GM21786 (cell line): Measurements from ENCODE around the gene CENPP.
"Not testable (repeated sequence)": the region's sequence is repeated elsewhere in the genome, so short reads cannot be mapped to it uniquely, and the experiment has no call there.

Source experiments
- ATAC-seq: cut with Tn5 transposase; IDR thresholded peaks from one replicate; pipeline ENCODE4 v1.9.1; 2021; ENCODE audit not compliant: unreplicated experiment

Gene CENPP

GRCh38 chr9:92611621-92612285 lies 286.0 kb downstream of the CENPP start:
- no peak for ATAC-seq

DNA sequence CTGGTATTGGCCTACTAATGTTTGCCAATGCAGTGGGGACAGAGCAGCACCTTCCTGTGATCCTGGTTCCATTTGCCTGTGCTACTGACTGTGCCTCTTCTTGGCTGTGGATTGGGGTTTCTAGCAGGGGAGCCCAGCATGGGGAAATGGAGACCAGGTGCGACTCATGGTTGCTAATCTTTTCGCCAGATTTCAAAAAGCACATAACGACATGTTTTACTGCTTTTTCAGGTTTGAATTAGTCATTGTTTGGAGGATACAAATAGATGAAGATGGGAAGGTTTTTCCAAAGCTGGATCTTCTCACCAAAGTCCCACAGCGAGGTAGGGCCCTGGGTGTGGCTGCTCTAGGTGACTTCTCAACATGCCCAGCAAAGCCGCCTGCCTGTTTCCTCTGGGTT lies 286.5 kb downstream of the CENPP start:
- ATAC-seq, result no peak

- no peak for ATAC-seq
These were observed 287.1 kb downstream of the CENPP start for GRCh38 chr9:92612816-92613215.

DNA sequence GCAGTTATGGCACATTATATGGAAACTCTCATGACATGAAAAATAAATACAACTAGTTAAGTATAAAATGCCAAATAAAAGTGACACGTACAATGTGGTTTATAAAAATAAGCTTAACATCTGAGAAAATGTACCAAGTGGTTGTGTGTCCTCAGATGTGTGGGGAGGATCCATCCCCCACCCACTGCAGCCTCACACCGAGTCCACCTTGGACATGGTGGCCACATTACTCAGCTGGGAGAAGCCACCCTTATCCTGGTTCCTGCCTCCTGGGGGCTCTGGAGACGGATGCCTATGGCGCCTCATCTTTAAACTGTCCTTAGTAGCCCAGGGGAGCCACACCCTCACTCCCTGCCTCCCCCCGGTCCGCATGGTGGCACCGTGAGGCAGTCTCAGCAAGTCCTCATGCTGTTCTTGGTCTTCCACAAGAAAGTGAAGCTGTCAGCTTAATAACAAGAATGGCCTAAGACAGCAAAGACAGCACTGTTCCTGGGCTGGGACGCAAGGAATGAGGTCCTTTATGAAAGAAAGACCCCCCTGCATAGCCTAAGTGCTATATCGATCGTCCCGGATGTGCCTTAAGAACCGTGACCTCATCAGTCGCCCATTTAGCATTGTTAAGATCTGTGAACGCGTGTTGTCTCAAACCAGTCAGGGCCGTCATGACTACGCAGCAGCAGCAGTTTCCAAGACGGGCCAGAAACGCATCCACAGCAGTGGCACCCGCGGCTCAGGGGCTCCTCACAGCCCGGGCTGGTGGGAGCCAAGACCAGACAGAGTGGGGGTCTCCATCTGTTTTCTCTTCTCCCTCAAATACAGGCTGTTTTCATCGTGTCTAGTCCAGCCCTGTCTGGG lies 287.7 kb downstream of the CENPP start:
- no peak for ATAC-seq

GRCh38 chr9:92614123-92614510 lies 288.4 kb downstream of the CENPP start:
- no peak for ATAC-seq

DNA sequence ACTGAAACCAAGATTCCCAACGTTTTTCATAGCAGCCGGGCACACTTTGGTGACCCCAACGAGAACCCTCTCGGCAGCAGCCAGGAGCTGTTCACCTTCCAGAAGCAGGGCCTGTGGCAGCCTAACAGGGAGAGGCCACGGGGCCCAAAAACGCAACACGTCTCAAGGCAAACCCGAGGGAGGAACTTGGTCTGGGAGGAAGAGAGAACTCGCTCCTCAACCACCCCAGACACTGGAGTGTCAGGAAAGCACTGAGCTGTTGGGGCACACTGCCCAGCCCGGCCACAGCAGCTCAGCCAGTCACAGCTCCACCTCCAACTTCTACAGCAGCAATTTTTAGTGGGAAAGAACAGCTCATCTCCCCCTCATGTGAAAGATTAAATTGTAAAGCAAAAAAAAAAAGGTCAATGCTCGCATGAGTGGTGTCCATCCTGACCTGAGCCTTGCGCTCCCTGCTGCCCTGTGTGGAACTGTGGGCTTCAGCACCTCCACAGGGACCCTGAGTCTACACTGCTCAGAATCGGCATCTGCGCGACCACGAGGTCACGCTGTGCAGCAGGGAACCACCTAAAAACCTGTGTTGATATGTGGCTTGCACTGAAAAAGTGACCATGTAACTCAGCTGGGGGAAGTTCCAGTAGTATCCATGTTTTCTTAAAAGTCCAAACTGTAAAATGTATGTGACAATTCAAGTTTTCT lies 289.2 kb downstream of the CENPP start:
- ATAC-seq, result no peak

DNA sequence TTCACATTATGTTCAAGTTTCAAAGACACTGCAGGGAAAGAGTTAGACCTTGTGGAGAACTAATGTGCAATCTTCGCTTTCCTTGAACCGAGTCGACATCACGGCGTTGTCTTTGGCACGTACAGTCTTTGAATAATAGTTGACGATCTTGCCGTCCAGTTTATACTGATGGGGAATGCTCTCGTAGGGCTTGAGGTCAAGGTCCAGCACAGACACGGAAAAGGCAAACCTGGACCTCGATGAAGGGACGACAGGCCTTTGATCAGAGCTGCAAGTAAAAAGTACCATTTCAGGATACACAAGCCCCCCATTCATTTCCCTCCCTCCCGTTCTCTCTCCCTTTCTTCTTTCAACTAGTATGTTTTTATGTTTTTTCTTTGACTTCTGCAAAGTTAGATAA lies 290.0 kb downstream of the CENPP start:
- no peak for ATAC-seq

- no peak for ATAC-seq
These were observed 290.5 kb downstream of the CENPP start for GRCh38 chr9:92616199-92616641.

DNA sequence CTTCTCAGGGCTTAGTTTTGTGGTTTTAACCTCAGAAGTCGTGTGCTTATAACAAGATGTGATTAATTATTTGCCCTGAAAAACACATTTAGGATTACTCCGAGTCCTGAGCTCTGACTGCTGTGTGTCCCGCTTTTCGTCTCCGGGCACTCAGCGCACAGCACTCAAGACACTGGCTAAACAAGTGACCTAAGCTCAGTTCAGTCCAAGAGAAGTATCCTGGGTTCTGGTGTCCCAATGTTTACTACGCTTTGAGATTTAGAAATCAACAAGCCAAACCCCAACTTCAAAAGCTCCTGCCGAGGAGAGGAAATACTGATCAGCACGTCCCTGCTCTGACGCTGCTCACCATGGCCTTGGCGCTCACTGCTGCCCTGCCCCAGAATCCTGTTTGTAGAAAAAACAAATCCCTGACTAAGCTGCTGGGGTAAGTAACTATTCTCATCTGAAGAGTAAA lies 290.9 kb downstream of the CENPP start:
- ATAC-seq, result no peak

DNA sequence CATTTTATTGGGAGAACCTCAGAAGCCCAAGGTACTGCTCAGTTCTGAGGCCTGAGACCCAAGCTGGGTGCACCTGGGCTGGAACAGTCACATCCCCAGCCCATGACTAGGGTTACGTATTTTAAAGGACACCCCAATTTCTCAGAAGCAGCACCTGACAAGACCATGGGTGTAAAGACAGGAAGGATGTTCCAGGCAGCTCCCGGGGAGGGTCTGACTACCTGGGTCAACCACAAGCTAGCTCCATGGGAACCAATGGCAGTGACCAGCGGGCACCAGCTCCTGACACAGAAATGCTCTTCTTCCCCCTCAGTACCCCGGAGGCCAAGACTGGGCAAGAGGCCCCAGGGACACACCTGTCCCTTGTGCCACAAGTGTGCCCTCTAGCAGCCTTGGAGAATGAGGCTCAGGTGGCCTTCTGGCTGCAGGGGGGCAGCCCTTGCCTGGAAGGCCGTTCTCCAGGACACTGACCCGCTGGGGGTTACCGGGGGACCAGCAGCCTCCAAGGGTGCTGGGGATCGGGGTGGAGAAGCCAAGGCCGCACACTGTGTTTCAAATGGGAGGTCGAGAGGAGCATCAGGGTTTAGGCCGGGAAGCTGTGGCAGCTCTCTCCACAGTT lies 291.6 kb downstream of the CENPP start:
- ATAC-seq, result no peak

- no peak for ATAC-seq
These were observed 292.3 kb downstream of the CENPP start for GRCh38 chr9:92617951-92618510.

DNA sequence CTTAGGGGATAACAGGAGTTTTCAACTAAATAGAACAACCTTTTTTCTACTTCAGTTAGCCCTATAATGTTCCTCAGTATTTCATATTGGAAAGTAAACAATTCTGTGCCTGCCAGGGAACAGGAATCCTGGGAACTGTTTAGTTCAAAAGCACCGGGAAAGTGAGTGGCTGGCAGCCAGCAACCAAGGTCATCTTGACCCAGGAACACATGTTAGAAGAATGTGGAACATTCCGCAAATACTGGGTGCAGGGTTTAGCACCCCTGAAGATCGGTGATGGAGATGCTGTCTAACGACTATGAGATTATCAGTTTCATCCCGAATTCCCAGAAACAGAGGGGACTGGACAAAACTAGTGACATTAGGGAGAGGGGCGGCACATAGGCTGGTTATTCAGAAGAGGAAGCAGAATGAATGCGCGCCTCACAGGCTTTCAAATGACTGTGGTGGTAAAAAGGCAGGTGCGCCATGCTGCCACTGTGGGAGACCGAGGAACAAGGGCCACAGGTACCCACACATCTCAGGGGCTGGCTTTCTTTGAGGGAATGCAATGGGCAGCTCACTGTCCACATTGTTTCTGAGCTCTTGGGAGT lies 293.0 kb downstream of the CENPP start:
- ATAC-seq, result no peak

DNA sequence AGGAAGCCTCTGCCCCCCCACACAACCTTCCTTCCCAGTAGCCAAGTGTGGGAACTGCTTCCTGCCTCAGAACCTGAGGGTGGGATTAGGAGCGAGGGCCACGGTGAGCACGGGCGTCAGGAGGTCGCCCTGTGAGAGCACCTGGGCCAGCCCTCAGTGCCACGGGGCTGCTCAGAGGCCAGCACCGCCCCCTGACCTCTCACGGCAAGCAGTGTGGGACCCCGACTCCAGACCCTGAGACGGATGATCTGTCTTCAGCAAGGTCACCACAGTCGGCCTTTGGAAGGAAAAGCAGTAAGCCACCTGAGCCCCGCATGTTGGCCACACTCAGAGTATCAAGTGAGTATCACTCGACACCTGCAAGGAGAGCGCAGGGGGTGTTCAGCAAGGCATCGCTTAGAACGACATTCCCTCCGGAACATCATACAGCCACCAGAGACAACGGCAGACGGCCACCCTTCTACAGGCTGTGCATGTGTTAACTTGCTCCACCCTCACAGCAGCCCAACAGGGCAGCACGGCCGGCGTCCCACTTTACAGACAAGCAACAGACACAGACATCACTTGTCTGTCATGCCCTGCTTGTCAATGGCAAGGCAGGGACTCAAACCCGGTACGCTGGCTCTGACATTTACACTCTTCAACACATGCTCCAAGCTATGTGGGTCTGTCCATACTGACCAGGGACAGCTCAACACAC lies 294.0 kb downstream of the CENPP start:
- no peak for ATAC-seq

GRCh38 chr9:92620845-92621244 lies 295.1 kb downstream of the CENPP start:
- no peak for ATAC-seq

DNA sequence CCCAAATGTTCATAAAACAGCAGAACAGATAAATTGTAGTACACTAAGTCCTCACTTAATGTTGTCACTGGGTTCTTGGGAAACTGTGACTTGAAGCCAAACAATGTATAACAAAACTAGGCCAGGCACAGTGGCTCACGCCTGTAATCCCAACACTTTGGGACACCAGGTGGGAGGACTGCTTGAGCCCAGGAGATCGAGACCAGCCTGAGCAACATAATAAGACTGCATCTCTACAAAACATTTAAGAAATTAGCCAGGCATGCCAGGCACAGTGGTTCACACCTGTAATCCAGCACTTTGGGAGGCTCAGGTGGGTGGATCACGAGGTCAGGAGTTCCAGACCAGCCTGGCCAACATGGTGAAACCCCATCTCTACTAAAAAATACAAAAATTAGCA lies 298.2 kb downstream of the CENPP start:
- not testable (repeated sequence) for ATAC-seq

DNA sequence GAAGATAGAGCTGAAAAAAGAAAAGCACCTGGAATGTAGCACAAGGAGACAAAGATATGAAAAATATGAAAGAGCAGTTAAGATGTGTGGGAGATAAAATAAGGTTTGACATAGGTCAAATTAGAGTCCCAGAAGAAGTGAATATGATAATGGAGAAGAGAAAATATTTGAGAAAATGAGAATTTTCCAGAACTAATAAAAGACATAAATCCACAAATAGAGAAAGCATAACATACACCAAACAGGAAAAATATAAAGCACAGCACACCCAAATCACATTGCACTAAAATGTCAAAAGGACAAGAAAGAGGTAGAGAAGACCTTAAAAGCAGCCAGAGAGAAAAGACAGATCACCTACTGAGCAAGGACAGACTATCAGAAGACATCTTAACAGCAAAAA lies 300.7 kb downstream of the CENPP start:
- no peak for ATAC-seq

GRCh38 chr9:92627651-92628050 lies 301.9 kb downstream of the CENPP start:
- no peak for ATAC-seq

DNA sequence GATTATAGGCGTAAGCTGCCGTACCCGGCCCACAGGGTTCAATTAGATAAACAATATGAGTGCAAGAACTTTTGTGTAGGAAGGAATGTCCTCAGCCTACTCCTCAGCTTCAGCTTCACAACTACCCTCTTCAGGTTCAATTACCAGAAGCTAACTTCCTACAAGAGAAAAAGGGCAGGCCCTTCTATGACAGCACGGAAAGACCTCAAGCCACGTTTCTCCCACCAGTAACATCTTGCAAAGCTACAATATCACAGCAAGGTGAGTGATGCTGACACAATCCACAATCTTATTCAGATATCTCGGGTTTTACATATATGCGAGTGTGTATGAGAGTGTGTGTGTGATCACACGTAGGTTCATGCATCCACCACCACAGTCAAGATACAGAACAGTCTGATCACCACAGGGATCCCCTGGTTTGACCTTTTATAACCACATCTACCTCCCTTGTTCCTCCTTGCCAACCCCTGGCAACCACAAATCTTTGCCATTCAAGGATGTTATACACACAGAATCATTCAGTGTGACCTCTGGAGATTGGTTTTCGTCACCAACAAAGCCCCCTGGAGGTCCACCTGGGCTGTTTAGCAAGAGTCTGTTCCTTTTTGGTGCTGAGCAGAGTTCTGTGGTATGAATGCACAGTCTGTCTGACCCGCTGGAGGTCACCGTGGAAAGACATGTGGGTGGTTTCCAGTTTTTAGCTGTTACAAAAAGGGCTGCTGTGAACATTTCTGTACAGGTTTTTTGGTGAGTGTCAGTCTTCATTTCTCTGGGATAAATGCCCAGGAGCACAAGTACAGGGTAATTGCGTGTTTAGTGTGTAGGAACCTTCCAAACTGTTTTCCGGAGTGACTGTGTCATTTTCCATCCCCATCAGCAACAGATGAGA lies 305.9 kb downstream of the CENPP start:
- no peak for ATAC-seq

DNA sequence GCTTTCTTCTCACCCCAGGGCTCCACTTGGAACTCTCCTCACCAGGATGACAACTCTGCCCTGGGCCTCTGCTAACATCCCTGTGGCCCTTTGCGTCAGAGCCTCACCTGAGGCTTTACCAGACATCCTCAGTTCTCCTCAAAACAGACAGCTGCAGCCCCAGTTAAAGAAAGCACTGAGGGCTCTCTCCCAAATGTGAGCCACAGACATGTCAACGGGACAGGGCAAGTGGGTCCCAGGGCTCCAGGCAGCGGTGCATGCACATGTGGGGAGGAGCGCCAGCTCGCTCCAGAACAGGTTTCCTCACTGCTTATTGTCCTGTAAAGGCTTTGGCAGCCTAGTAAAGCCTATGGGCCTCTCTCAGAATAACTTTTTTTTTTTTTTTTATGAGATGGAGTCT lies 306.9 kb downstream of the CENPP start:
- ATAC-seq, result no peak
